ENCODE results near the gene RNF217.

The RNF217 gene

GRCh38 chr6:125075741-125076481 lies 113.7 kb downstream of the RNF217 start:
- H3K4me2 ChIP-seq (ENCODE audit: low read length), result no peak overlapping the region
- H3K36me3 ChIP-seq (ENCODE audit: control insufficient read depth, insufficient read depth, low read length), result no peaks in the 10 kb centered on the region
- H3K4me3 ChIP-seq (ENCODE audit: low read depth, low read length), result no peak overlapping the region
- no peaks in the 10 kb centered on the region for H3K27me3 ChIP-seq (ENCODE audit: control insufficient read depth, insufficient read depth, low read length)
- peaks cover 2% of the 10 kb centered on the region for H3K9me3 ChIP-seq (ENCODE audit: control insufficient read depth, low read length)
- H3K27ac ChIP-seq, result no peak overlapping the region
- TF ChIP-seq, protein P1, sequence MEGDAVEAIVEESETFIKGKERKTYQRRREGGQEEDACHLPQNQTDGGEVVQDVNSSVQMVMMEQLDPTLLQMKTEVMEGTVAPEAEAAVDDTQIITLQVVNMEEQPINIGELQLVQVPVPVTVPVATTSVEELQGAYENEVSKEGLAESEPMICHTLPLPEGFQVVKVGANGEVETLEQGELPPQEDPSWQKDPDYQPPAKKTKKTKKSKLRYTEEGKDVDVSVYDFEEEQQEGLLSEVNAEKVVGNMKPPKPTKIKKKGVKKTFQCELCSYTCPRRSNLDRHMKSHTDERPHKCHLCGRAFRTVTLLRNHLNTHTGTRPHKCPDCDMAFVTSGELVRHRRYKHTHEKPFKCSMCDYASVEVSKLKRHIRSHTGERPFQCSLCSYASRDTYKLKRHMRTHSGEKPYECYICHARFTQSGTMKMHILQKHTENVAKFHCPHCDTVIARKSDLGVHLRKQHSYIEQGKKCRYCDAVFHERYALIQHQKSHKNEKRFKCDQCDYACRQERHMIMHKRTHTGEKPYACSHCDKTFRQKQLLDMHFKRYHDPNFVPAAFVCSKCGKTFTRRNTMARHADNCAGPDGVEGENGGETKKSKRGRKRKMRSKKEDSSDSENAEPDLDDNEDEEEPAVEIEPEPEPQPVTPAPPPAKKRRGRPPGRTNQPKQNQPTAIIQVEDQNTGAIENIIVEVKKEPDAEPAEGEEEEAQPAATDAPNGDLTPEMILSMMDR (IDR thresholded peaks at IDR 0.05), result no peak
- no peak overlapping the region for H3K9ac ChIP-seq
- no peak overlapping the region for H2AFZ ChIP-seq
- peaks cover 7% of the 10 kb centered on the region for H3K79me2 ChIP-seq
- peaks cover 7% of the 10 kb centered on the region for H3K4me1 ChIP-seq

GRCh38 chr6:125076482-125076742 lies 114.2 kb downstream of the RNF217 start:
- peaks cover 2% of the 10 kb centered on the region for H3K9me3 ChIP-seq (ENCODE audit: control insufficient read depth, low read length)
- H3K9ac ChIP-seq, result no peak overlapping the region
- H3K4me1 ChIP-seq, result peaks cover 7% of the 10 kb centered on the region
- H3K79me2 ChIP-seq, result peaks cover 7% of the 10 kb centered on the region
- TF ChIP-seq, protein P1 (IDR thresholded peaks at IDR 0.05), result no peak
- no peaks in the 10 kb centered on the region for H3K27me3 ChIP-seq (ENCODE audit: control insufficient read depth, insufficient read depth, low read length)
- no peak overlapping the region for H2AFZ ChIP-seq
- no peaks in the 10 kb centered on the region for H3K36me3 ChIP-seq (ENCODE audit: control insufficient read depth, insufficient read depth, low read length)
- H3K27ac ChIP-seq, result no peak overlapping the region
- no peak overlapping the region for H3K4me2 ChIP-seq (ENCODE audit: low read length)
- H3K4me3 ChIP-seq (ENCODE audit: low read depth, low read length), result no peak overlapping the region

DNA sequence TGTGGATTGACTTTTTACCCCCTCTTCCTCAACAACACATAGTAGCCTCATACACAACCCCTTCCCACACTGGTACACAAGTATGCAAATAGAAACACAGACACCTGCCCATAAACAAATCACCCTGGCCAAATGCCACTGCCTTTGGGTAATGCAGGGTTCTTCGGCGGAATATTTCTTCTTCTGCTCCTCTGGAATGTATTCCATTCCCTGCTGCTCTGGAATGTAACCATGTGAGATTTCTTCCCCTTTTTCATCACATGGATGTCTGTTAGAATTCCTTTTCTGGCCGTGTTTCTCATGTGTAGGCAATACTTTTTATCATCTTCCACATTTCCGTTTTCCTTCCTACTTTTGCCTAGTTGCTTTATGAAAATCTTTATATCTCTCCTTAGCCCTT lies 115.2 kb downstream of the RNF217 start:
- Histone ChIP-seq H3K79me2 (peaks cover 7% of the 10 kb centered on the region), H2AFZ (no peak overlapping the region), H3K9me3 (ENCODE audit: control insufficient read depth, low read length) (peaks cover 2% of the 10 kb centered on the region), H3K36me3 (ENCODE audit: control insufficient read depth, insufficient read depth, low read length) (no peaks in the 10 kb centered on the region), H3K4me2 (ENCODE audit: low read length) (no peak overlapping the region), H3K27me3 (ENCODE audit: control insufficient read depth, insufficient read depth, low read length) (no peaks in the 10 kb centered on the region), H3K4me1 (peaks cover 7% of the 10 kb centered on the region), H3K9ac (no peak overlapping the region), H3K4me3 (ENCODE audit: low read depth, low read length) (no peak overlapping the region), H3K27ac (no peak overlapping the region)
- TF ChIP-seq, protein P1 (IDR thresholded peaks at IDR 0.05), result no peak

DNA sequence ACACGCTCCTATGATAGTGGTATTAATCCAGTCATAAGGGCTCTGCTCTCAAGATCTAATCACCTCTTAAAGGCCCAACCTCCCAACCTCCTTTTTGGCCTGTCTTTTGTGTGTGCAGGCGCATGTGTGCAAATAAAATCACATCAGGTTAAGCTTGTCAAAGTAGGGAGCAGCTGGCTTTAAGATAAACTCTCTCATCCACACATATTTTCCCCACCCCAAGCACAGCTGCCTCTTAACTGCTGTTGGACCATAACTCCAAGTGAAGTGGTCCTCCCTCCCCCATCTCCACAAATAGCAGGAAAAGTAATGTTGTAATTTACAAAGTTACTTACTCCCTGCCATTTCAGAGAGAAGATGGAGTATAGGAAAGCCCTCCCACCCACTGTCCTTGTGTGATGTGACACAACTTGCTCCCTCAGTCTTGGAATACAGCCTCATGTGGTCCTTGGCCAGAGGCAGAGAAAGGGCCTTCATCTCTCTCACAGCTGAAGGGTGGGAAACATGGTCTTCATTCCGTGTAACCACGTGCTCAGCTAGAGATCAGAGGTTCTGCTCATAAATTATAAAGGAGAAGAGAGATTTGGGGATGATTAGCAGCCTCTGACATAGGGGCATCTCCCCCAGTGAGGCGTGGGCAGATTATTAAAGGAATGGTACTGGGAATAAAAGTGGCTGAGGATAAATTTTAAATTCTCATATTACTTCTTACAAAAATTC lies 116.5 kb downstream of the RNF217 start:
- Histone ChIP-seq H3K9me3 (ENCODE audit: control insufficient read depth, low read length) (peaks cover 2% of the 10 kb centered on the region), H3K27me3 (ENCODE audit: control insufficient read depth, insufficient read depth, low read length) (no peaks in the 10 kb centered on the region), H3K79me2 (peaks cover 4% of the 10 kb centered on the region), H3K4me3 (ENCODE audit: low read depth, low read length) (no peak overlapping the region), H3K27ac (no peak overlapping the region), H3K4me2 (ENCODE audit: low read length) (no peak overlapping the region), H2AFZ (no peak overlapping the region), H3K9ac (no peak overlapping the region), H3K4me1 (peaks cover 3% of the 10 kb centered on the region), H3K36me3 (ENCODE audit: control insufficient read depth, insufficient read depth, low read length) (no peaks in the 10 kb centered on the region)
- TF ChIP-seq, protein P1 (IDR thresholded peaks at IDR 0.05), result no peak
